Glomerular endothelial cell (primary cell): ENCODE results near the gene KL. TPM values are rescaled to one million over a fixed set of nuclear protein-coding genes. Genes with fewer than 3 reads are reported as not detected.

ENCODE experiments used
- DNase-seq: peaks from one replicate; pipeline ENCODE4 v3.0.0-alpha.2; 2011; ENCODE audit warnings: low read depth, low spot score; ENCODE audit errors: extremely low read depth
- total RNA-seq: library from RNA; depleted of rRNA; stranded (reverse); fragments of >200 nt; gene quantifications from 2 replicates; pipeline ENCODE4 v1.2.3, GENCODE V29; 2015

KL gene
- total RNA-seq, 1 donor from 2014 or later, result 0.41 TPM

GRCh38 chr13:33003458-33004019, 12.7 kb upstream of the KL start:
- DNase-seq, result no peak

GRCh38 chr13:33004511-33004910, 11.7 kb upstream of the KL start:
- DNase-seq, result no peak

- DNase-seq, result no peak
These were observed 10.1 kb upstream of the KL start for GRCh38 chr13:33006134-33006533.

GRCh38 chr13:33006638-33007037, 9.6 kb upstream of the KL start:
- no peak for DNase-seq

GRCh38 chr13:33007237-33007636, 9.0 kb upstream of the KL start:
- no peak for DNase-seq

GRCh38 chr13:33007950-33008349, 8.3 kb upstream of the KL start:
- DNase-seq, result no peak

GRCh38 chr13:33008946-33009722, 7.1 kb upstream of the KL start:
- no peak for DNase-seq

- no peak for DNase-seq
These were observed 4.3 kb upstream of the KL start for GRCh38 chr13:33011828-33012470.

GRCh38 chr13:33014291-33014690, 1.9 kb upstream of the KL start:
- no peak for DNase-seq

- DNase-seq, result no peak
These were observed 968 bp upstream of the KL start for GRCh38 chr13:33015241-33015668.

- no peak for DNase-seq
These were observed 366 bp upstream of the KL start for GRCh38 chr13:33015791-33016323.

- peak; percentile 29 for DNase-seq
These were observed 1.2 kb downstream of the KL start for GRCh38 chr13:33017323-33017929.

GRCh38 chr13:33018886-33019285, 2.7 kb downstream of the KL start:
- no peak for DNase-seq

- DNase-seq, result no peak
These were observed 6.8 kb downstream of the KL start for GRCh38 chr13:33022986-33023385.

GRCh38 chr13:33025220-33025744, 9.1 kb downstream of the KL start:
- DNase-seq, result no peak

GRCh38 chr13:33026489-33027152, 10.4 kb downstream of the KL start:
- DNase-seq, result no peak

GRCh38 chr13:33028620-33029019, 12.4 kb downstream of the KL start:
- DNase-seq, result no peak

GRCh38 chr13:33031277-33031676, 15.1 kb downstream of the KL start:
- DNase-seq, result no peak

GRCh38 chr13:33032037-33032625, 15.9 kb downstream of the KL start:
- DNase-seq, result no peak
